IPS-NIHi7 (cell line): ENCODE data around the gene LRRTM1.
A peak's percentile ranks its signal among the peaks of the same experiment; 100 is the strongest.

ENCODE experiments used
- DNase-seq: peaks from one replicate; pipeline ENCODE4 v3.0.0; 2012; ENCODE audit warnings: mixed read lengths; ENCODE audit errors: extremely low spot score

The LRRTM1 gene

DNA sequence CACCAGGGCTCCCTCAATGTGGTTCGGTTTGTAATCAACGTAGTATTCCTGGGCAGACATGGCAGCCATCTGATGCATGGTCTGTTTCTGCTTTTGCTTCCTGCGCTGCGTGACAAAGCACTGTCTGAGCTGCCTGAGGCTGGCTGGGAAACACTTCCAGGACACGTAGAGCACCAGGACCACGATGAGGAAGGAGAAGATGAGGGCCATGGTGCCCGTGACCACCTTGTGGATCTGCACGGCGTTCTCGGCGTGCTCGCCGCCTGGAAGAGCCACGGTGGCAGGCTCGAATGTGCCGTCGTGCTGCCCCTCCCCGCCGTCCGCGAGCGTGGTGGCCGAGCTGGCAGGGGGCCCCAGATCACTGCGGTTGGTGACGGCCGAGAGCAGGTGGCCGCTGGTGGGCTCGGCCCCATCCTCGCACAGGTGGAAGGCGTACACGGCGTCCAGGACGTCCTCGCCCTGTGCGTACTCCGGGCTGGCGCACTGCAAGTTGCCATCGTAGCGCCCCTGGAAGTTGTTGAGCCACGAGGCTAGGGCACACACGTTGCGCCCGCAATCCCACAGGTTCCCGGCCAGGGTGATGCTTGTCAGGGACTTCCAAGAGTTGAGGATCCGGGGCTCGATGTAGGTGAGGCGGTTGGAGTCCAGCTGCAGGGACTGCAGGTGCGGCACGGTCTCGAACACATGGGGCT lies 2.1 kb downstream of the LRRTM1 start:
- no peak for DNase-seq

DNA sequence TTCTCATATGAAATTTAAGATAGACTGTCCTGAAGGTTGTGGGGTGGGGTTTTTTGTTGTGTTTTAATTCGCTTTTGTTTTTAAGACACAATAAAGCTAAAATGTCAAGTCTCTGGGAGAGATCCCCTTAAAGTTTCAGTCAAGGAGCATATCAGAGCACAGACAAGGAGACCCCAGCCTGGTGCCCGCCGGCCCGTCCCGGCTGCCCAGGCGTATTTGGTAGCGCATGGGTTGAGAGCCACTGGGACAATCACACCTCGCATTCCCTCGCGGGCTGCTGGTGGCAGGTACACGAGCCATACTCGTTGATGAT lies 2.6 kb downstream of the LRRTM1 start:
- DNase-seq: no peak

GRCh38 chr2:80300954-80301353 lies 3.6 kb downstream of the LRRTM1 start:
- DNase-seq: peak; percentile 13

GRCh38 chr2:80300346-80300745 lies 4.2 kb downstream of the LRRTM1 start:
- DNase-seq: no peak

- peak; percentile 15 for DNase-seq
Observed at GRCh38 chr2:80299661-80300060, 4.9 kb downstream of the LRRTM1 start.

GRCh38 chr2:80298954-80299353 lies 5.6 kb downstream of the LRRTM1 start:
- DNase-seq: no peak

DNA sequence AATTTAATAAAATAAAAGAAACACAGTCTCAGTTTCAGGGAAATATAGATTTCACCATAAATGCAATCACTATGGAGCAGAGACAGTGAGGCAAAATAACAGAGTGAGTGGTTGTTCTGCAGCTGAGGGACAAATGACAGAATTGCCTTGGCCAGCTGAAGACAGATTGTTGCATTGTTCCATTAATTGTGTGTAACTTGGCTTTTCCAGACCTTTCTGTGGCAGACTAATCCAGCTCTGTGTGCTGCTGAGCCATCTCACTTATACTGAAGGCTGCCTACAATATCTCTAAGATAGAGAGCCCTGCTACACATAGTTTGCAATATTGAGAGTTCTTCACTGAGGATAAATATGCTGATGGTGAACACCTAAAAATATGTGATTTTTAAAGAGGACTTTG lies 11.5 kb downstream of the LRRTM1 start:
- no peak for DNase-seq

DNA sequence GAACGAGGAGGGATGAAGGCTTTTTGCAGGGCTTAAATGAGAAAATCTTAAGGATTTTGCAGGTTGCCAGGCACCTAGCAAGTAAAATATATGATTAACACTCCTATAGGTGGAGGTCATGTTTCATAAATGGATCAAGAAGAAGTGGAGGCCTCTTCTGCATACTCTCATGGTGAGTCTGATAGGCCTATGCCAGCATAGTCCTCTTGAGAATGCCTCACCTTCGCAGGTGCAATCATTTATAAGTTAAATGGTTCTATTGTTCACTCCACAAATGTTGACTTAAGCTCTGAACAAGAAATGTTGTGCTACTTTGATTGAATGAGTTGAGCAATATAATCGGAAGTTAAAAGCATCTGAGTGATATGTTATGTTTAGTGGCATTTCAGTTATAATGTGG lies 12.1 kb downstream of the LRRTM1 start:
- DNase-seq: no peak

DNA sequence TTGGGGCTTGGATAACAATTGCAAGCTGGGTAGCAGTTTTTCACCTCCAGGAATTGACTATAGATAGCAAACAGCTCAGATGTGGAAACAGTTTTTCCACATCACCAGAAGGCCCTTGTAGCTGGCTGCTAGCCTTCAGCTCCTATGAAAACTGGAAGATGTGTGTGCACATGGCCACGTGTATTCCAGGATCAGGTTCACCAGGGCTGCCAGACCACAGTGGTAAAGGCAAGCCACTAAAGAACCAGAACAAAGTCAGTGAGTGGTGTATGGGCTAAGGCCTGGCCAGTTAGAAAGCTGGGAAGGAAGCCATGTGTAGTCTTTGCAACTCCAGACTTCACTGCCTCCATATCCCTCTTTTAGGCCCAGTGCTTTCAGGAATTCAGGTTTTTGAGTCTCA lies 12.9 kb downstream of the LRRTM1 start:
- DNase-seq: no peak

- DNase-seq: peak; percentile 15
Observed at GRCh38 chr2:80288576-80288975, 16.0 kb downstream of the LRRTM1 start.

DNA sequence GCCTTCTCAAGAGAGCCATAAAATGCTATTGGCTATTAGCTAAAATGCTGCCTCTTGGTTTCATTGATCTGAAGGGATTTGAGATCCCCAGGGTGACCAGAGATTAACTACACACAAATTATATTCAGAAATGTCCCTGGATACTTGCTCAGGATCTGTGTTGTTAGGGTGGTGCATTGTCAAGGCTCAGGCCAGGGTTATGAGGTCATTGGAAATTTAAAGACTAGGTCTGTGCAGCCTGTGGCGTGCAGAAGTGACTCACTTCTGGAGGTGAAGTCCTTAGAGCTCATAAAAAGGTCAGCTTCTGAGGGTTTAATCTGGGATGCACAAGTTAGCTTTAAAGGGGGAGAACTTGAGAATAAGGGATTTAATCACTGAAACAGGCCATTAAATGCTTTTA lies 23.5 kb downstream of the LRRTM1 start:
- no peak for DNase-seq

DNA sequence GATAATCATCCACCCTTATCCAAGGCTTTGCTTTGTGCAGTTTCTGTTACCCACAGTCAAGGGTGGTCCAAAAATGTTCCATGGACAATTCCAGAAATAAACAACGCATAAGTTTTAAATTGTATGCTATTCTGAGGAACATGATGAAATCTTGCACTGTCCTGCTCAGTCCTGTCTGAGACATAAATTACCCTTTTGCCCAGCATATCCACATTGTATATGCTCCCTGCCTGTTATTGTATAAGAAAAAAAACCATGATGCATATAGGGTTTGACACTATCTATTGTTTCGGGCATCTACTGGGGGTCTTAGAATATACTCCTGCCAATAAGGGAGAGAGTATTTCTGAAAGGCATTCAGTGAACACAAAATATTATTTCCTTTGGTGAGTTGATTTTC lies 24.0 kb downstream of the LRRTM1 start:
- DNase-seq: no peak

DNA sequence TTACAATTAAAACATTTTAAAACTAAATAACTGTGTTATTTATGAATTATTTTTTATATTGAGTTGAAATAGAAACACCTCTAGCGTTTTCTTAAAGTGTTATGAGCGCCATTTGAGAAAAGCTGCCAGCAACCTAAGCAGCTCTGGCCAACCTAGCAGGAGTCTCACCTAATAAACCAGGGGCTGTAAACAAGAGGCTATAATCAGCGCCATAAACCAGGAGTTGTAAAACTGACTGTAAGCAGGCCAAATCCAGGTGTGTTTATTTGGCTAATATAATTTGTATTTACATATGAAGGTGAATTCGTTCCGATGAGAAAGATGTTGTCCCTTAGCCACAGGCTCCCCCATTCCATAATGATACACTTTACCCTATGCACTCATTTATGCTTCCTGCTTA lies 34.7 kb downstream of the LRRTM1 start:
- DNase-seq: no peak

GRCh38 chr2:80266231-80266630 lies 38.3 kb downstream of the LRRTM1 start:
- DNase-seq: no peak

DNA sequence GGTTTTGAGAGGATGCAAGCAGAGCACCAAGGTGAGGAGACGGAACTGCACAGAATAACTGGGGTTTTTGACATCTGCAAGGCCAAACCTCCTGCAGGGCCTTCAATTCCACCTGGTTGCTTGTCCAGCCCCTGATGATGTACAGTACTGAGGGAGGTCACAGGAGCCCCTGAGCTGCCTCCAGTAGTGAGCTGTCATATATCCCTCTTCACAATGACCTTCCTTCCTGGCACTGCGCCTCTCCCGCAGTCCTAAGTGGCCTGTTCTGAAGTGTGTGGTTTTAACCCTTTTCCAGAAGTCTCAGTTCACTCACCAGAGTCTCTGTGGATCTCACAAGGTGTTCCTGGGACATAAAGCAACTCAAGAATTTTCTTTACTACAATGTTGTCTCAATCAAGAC lies 45.3 kb downstream of the LRRTM1 start:
- no peak for DNase-seq

GRCh38 chr2:80258793-80259192 lies 45.8 kb downstream of the LRRTM1 start:
- DNase-seq: no peak

GRCh38 chr2:80258341-80258740 lies 46.2 kb downstream of the LRRTM1 start:
- DNase-seq: no peak

DNA sequence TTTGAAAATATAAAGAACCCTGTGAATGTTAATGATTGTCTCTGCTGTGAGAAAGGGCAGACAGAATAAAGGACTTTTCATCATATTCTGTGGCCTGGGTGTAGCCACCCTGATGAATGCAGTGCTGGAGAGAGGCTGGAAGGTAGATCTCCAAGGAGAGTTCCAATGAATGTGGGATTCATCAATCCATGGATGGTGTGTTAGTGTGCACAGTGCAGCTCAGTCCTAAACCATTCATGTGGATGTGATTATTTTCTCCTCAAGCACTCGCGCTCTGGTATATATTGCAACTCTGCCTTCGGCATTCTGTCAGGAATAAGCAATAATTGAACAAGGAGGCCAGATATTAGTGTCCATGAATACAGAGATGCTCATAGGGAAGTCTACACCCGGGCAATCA lies 47.1 kb downstream of the LRRTM1 start:
- no peak for DNase-seq

DNA sequence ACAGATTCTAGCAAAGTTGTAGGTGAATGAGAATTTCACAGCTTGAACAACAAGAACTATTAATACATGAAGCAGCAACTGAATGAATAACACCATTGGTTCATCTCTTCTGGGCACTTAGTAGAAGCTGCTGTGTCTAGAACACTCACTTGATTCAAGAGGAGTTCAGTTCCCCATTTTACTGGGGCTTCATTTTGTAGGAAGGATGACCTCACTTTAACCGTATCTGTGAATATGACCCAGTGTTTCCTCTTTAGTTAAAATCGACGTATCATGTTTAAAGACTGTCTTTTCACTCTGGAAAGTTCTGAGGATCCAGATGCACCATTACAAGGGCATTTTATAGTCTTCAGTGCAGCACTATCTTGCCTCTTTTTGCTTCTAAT lies 47.8 kb downstream of the LRRTM1 start:
- no peak for DNase-seq

GRCh38 chr2:80255918-80256781 lies 48.4 kb downstream of the LRRTM1 start:
- DNase-seq: peak; percentile 63

- no peak for DNase-seq
Observed at GRCh38 chr2:80252294-80252986, 52.1 kb downstream of the LRRTM1 start.
